Large intestine (tissue), 3 donors: Measurements from ENCODE around the gene PTPRE. TPM values are rescaled to one million over a fixed set of nuclear protein-coding genes. Genes with fewer than 3 reads are reported as not detected.

Experiments
- DNase-seq, 2 donors: peaks; one replicate each; pipeline versions ENCODE4 v3.0.0 to v3.0.0-alpha.2; 2013
- H3K27ac ChIP-seq: one replicate; pipeline ENCODE4 v1.5.1; 2013; ENCODE audit warnings: low read length
- H3K27me3 ChIP-seq: 2 replicates; pipeline ENCODE4 v1.6.1; 2013; ENCODE audit warnings: low read length; ENCODE audit not compliant: control insufficient read depth, insufficient read depth
- H3K36me3 ChIP-seq: 2 replicates; pipeline ENCODE4 v1.6.1; 2013; ENCODE audit warnings: low read length; ENCODE audit not compliant: control insufficient read depth, insufficient read depth
- H3K4me1 ChIP-seq: one replicate; pipeline ENCODE4 v1.6.1; 2013; ENCODE audit warnings: low read length; ENCODE audit not compliant: control insufficient read depth, insufficient read depth
- H3K4me3 ChIP-seq: one replicate; pipeline ENCODE4 v1.5.1; 2013; ENCODE audit warnings: low read length
- H3K9me3 ChIP-seq: one replicate; pipeline ENCODE4 v1.6.1; 2013; ENCODE audit warnings: mild to moderate bottlenecking, low read depth, low read length, moderate library complexity; ENCODE audit not compliant: control insufficient read depth
- WGBS: methylation state at CpG from one replicate; pipeline ENCODE4 v1.1.5; 2013; ENCODE audit warnings: low lambda C conversion rate; ENCODE audit not compliant: insufficient coverage; 5-methylcytosine and 5-hydroxymethylcytosine counted together
- polyA plus RNA-seq: library from polyadenylated mRNA; unstranded; fragments of 120-200 nt; gene quantifications from one replicate; pipeline ENCODE4 v1.2.1, GENCODE V29; 2013

PTPRE gene
- polyA plus RNA-seq, 1 donor = 21.6 TPM

DNA sequence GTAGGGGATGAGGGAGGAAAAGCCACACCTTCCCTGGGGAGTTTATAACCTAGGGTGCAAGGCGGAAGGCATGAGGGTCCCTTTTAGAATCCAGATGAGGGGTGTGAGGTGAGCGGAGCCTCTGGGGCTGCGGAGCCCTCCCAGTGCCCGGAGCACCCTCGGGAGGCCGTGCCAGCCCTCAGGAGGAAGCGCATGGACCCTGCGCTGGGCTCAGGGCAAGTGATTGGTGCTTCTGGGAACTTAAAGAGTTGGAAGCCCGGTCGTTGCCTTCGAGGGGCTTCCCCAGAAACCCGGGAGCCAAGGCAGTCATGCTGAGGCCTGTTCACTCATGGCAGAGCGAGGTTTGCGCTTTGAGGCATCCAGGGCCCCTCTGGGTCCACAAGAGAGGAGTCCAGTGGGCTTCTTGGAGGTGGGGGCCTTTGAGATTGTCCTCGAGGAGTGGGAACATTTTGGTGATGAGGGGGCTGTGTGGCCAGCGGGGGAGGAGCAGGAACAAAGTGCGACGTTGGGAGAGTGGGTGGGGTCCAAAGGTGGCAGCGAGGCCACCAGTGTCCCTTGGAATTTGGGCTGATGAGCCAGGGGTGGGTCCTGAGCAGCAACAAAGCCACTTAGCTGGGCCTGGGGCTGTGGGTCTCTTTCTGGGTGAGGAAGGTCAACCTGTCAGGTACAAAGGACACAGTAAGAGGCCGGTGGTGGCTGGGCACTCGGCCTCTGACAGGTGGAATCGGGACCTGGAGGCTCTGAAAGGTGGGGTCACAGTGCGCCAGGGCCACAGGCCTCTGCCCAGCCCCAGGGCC lies 139.5 kb downstream of the PTPRE start:
- Histone ChIP-seq H3K4me3 (no peak overlapping the region), H3K27ac (no peak overlapping the region), H3K4me1 (peaks cover 14% of the 10 kb centered on the region), H3K9me3 (no peaks in the 10 kb centered on the region), H3K36me3 (peaks cover 11% of the 10 kb centered on the region), H3K27me3 (no peaks in the 10 kb centered on the region)
- no peak for DNase-seq
- WGBS = no CpG with 5 or more reads among the region's 23 CpGs

DNA sequence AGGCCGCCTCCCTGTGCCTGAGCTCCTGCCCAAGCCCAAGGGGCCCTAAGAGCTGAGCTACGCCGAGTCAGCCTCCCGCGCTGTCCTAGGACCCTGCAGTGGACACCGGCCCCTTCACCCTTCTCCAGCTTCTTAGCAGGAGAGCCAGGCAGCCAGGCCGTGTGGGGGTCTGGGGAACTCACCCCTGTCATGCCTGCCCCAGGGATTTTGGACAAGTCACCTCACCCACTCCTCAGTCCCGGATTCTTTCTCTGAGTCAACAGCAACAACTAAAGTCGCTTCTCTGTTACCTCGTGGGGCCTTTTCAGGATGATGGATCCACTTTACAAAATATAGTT lies 140.0 kb downstream of the PTPRE start:
- Histone ChIP-seq H3K36me3 (peaks cover 16% of the 10 kb centered on the region), H3K9me3 (no peaks in the 10 kb centered on the region), H3K27ac (no peak overlapping the region), H3K27me3 (no peaks in the 10 kb centered on the region), H3K4me1 (peaks cover 14% of the 10 kb centered on the region), H3K4me3 (no peak overlapping the region)
- no peak for DNase-seq
- no CpG with 5 or more reads among the region's 10 CpGs for WGBS

DNA sequence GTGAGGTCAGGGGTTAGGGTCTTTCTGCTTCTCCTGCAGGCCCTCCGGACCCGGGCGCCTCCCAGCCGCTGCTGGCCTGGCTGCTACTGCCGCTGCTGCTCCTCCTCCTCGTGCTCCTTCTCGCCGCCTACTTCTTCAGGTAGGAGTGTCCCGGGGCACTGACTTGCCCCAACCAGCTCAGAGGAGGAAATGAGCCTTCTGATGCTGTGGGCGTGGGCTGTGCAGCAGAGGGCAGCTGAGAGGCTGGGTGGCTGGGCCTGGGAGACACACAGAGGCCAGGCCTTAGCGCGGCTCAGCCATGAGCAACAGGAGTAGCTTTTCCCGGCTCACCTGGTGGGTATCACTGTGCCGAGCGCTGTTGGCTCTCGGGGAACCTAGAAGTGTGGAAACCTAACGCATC lies 140.4 kb downstream of the PTPRE start:
- DNase-seq = peak; percentile 84 to 90
- H3K27me3 ChIP-seq = no peaks in the 10 kb centered on the region
- H3K36me3 ChIP-seq = peaks cover 21% of the 10 kb centered on the region
- peaks cover 14% of the 10 kb centered on the region for H3K4me1 ChIP-seq
- peak overlapping the region; percentile 68 for H3K27ac ChIP-seq
- no CpG with 5 or more reads among the region's 17 CpGs for WGBS
- H3K4me3 ChIP-seq = peak overlapping the region; percentile 16
- H3K9me3 ChIP-seq = no peaks in the 10 kb centered on the region

DNA sequence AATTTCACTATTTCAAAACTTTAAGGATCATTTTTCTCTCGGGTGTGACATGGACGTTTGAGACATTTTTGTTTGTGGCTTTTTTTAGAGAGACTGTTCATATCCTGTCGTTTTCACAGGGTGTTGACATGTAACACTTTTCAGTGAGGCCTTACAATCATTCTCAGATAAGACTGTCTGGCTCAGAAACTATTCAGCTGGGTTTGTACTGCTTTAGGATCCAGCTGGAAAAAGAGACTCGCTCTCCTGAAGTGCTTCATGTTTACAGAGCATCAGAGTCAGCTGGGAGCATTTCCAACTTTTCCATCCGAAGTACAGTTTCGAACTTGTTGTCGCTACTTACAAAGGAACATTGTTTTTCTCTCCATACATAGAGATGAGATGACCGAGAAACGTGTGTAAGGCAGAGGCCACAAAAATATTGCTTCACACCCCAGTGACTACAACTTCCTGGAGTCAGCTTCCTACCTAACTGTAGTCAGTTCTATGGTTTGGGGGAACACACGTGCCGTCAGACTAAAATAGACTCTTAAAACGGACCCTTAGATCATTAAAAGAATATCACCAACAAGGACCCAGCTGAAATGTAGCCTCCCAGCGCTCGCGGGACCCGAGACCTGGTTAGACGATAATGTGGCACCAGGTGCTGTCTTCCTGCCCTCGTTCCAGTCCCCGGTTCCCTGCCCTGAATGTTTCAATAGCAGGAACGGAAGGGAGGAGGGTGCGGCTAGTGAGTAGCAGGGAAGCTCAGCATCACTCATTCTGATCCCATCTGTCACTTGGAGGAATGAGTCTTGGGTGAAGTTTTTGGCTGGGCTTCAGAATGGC lies 141.3 kb downstream of the PTPRE start:
- H3K36me3 ChIP-seq = peaks cover 27% of the 10 kb centered on the region
- peaks cover 14% of the 10 kb centered on the region for H3K4me1 ChIP-seq
- peak overlapping the region; percentile 16 for H3K4me3 ChIP-seq
- H3K9me3 ChIP-seq = no peaks in the 10 kb centered on the region
- 36% methylated on average over 6 of the region's 21 CpGs for WGBS
- H3K27ac ChIP-seq = peak overlapping the region; percentile 68
- H3K27me3 ChIP-seq = no peaks in the 10 kb centered on the region
- DNase-seq = peak in 1 of 2 donors; percentile 51

DNA sequence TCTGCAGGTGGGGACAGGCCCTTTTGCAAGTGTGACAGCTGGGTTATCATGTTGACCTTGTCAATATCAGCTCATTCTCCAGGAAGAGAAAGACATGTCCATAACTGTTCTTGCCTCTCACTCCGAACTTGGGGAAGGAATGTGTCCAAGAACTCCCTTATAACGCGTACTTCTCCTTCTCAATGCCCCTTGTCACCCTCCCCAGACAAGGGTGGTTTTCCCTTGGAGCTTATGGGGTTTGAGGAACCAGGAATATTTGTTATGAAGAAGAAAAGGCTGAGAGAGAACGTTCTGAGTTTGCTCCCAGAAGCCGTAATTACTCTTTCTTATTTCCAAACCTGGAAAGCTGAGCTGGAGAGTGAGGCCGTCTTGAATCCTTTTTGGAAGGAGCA lies 141.9 kb downstream of the PTPRE start:
- H3K27ac ChIP-seq = no peak overlapping the region
- DNase-seq = no peak
- H3K36me3 ChIP-seq = peaks cover 30% of the 10 kb centered on the region
- H3K27me3 ChIP-seq = no peaks in the 10 kb centered on the region
- WGBS = no CpG with 5 or more reads among the region's 6 CpGs
- no peaks in the 10 kb centered on the region for H3K9me3 ChIP-seq
- no peak overlapping the region for H3K4me3 ChIP-seq
- peaks cover 14% of the 10 kb centered on the region for H3K4me1 ChIP-seq

DNA sequence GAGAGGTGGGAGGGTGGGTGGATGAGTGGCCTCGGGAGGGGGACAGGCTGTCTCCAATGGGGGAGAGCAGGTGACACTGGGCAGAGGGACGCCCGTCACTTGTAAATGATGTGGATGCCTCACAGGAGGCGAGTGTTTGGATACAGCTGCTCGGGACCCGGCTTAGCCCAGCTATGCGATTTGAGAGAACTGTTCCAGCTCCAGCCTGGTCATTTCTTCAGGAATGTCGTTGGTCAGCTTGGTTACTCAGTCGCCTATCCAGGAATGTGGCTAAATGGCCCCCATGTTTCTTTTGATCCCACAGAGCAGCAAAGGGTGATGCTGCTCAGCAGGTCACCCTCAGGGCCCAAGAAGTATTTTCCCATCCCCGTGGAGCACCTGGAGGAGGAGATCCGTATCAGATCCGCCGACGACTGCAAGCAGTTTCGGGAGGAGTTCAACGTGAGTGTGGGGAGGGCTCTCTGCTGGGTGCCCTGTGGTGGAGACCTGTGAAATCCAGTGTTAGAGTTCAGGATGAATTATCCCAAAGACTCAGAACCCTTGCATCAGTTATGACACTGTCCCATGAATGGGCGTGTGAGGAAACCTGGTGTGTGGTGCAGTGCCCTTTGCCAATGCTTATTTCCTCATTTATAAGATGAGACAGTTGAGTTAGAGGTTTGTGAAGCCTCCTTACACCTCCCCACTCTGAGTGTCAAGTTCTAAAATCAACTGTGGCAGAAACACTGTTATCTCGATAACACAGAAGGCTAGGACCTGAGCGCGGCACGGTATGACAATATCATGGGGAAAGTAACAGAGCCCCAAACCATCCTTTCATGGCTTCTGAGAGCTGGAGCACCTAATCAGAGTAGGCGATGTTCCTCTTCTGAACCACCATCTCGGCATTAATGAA lies 142.6 kb downstream of the PTPRE start:
- no peaks in the 10 kb centered on the region for H3K9me3 ChIP-seq
- no peak overlapping the region for H3K27ac ChIP-seq
- 93% methylated on average over 3 of the region's 23 CpGs for WGBS
- H3K4me3 ChIP-seq = no peak overlapping the region
- H3K27me3 ChIP-seq = no peaks in the 10 kb centered on the region
- H3K4me1 ChIP-seq = peaks cover 14% of the 10 kb centered on the region
- DNase-seq = no peak
- peaks cover 34% of the 10 kb centered on the region for H3K36me3 ChIP-seq

DNA sequence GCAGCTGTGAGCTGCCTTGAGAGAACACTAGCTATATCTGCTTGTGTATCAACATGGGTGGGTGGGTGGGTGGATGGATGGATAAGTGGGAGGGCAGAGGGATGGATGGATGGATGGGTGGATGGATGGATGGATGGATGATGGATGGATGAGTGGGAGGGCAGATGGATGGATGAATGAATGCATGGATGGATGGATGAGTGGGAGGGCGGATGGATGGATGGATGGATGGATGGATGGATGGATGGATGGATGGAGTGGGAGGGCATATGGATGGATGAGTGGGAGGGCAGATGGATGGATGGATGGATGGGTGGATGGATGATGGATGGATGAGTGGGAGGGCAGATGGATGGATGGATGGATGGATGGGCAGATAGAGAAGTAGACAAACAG lies 143.2 kb downstream of the PTPRE start:
- no peak overlapping the region for H3K4me3 ChIP-seq
- DNase-seq = no peak
- no peak overlapping the region for H3K27ac ChIP-seq
- H3K4me1 ChIP-seq = peaks cover 14% of the 10 kb centered on the region
- WGBS = 100% methylated on average over 1 of the region's 1 CpG
- H3K36me3 ChIP-seq = peaks cover 41% of the 10 kb centered on the region
- H3K9me3 ChIP-seq = no peaks in the 10 kb centered on the region
- H3K27me3 ChIP-seq = no peaks in the 10 kb centered on the region

DNA sequence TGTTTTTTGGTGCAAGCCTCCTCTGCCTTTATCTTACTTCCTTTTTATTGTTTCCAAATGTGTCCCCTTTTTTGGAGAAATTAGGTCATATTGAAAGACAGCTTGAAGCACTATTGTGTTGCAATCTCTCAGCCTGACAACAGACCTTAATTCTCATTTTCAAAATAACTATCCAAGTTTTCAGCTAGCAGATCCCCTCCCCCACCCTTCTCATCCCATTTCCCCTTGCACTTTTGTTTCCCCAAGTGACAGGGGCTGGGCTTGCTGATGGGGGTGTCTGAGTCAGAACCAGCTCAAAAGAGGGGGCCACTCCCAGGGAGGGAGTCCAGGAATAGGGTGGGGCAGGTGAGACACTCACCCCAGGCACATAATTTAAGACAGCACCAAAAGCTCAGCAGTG lies 144.0 kb downstream of the PTPRE start:
- H3K27me3 ChIP-seq = no peaks in the 10 kb centered on the region
- DNase-seq = no peak
- no peaks in the 10 kb centered on the region for H3K9me3 ChIP-seq
- no peak overlapping the region for H3K27ac ChIP-seq
- peaks cover 14% of the 10 kb centered on the region for H3K4me1 ChIP-seq
- H3K4me3 ChIP-seq = no peak overlapping the region
- peaks cover 49% of the 10 kb centered on the region for H3K36me3 ChIP-seq

DNA sequence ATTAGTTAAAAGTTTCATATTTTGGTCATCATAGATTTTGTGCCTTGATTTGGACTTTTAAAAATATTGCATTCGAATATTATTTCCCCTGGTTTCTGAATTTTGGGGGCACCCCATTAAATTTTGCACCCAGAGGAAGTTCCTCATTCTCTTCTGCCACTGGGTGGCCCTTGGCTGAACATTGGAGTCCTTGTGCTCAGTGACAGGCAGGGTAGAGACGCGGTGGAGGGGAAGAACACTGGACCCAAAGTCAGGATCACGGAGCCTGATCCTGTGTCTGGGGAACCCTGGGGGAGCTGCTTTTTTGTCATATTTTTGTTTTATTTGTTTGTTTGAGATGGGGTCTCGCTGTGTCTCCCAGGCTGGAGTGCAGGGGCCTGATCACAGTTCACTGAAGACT lies 144.6 kb downstream of the PTPRE start:
- Histone ChIP-seq H3K4me1 (peaks cover 12% of the 10 kb centered on the region), H3K27me3 (no peaks in the 10 kb centered on the region), H3K27ac (no peak overlapping the region), H3K36me3 (peaks cover 55% of the 10 kb centered on the region), H3K9me3 (no peaks in the 10 kb centered on the region), H3K4me3 (no peak overlapping the region)
- WGBS = 100% methylated on average over 1 of the region's 5 CpGs
- no peak for DNase-seq

DNA sequence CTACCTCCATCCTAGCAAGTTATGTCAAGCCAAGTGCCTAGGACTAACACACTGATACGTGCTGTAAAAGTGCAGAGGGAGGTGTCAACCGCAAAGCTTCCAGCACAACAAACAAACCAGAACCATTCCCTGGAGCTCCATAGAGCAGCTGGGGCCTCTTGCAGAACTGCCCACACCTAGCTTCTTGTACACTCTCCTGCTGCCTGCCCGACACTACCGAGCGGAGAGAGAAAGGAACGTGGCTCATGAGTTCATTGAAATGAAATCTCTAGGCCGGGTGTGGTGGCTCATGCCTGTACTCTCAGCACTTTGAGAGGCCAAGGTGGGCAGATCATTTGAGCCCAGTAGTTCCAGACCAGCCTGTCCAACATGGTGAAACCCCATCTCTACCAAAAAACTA lies 145.8 kb downstream of the PTPRE start:
- H3K4me3 ChIP-seq = no peak overlapping the region
- no CpG with 5 or more reads among the region's 7 CpGs for WGBS
- H3K36me3 ChIP-seq = peaks cover 61% of the 10 kb centered on the region

More for the DNA sequence above, 145.8 kb downstream of the PTPRE start:
- no peaks in the 10 kb centered on the region for H3K9me3 ChIP-seq
- H3K27ac ChIP-seq = no peak overlapping the region
- no peak for DNase-seq
- H3K27me3 ChIP-seq = no peaks in the 10 kb centered on the region
- peaks cover under 1% of the 10 kb centered on the region for H3K4me1 ChIP-seq
